HepG2 (cell line): ENCODE results near the gene NFATC1. TPM values are rescaled to one million over a fixed set of nuclear protein-coding genes. Genes with fewer than 3 reads are reported as not detected.

ENCODE experiments used
- ATAC-seq: fragments of 200-7000 bp; cut with Tn5 transposase; 3 replicates; pipeline ENCODE4 v1.9.1; 2020; ENCODE audit warnings: mild to moderate bottlenecking, moderate library complexity
- BruUV-seq: library from RNA; stranded (reverse); fragments of 400-500 nt; replicated peaks from 2 replicates; lab custom pipeline; 2021; lab: Mats Ljungman, UMichigan
- CTCF ChIA-PET: fragments of 300-600 bp; formaldehyde crosslinking; extraction: SDS; loops from one replicate; lab custom pipeline; 2021; ENCODE audit warnings: low total read pairs, inconsistent platforms, low intra/inter-chr PET ratio; lab: Yijun Ruan, JAX
- POLR2A ChIA-PET: fragments of 350-600 bp; sonication (Branson Sonifier 250); formaldehyde crosslinking; loops from one replicate; lab custom pipeline; 2020; ENCODE audit warnings: antibody characterized with exemption, inconsistent platforms; lab: Yijun Ruan, JAX
- DNase-seq: peaks from one replicate; pipeline ENCODE4 v3.0.0-alpha.2; 2015; ENCODE audit warnings: low spot score
- FAIRE-seq: peaks from 3 replicates; lab custom pipeline; 2011; peaks lifted over from hg19 to GRCh38; lab: Jason Lieb, UNC
- H2AFZ ChIP-seq: one replicate; pipeline ENCODE4 v1.6.1; 2011; ENCODE audit warnings: low read length, inconsistent platforms
- H3K27ac ChIP-seq: fragments of 300-600 bp; 3 replicates; pipeline ENCODE4 v1.8.0; 2011; ENCODE audit warnings: mixed run types, mild to moderate bottlenecking, mixed read lengths, low read length, inconsistent platforms; ENCODE audit not compliant: insufficient read depth; ENCODE audit errors: extremely low read length
- H3K27me3 ChIP-seq, 2 experiments: fragments of 200-600 bp in 1 of 2; 2 replicates in 1 of 2; 3 replicates in 1 of 2; pipeline versions ENCODE4 v1.6.0 to v1.8.0; 2011; ENCODE audit warnings: low read length in 2 of 2, mild to moderate bottlenecking in 2 of 2, moderate library complexity in 2 of 2, inconsistent platforms in 1 of 2; ENCODE audit not compliant: insufficient read depth in 2 of 2, control insufficient read depth in 1 of 2
- H3K36me3 ChIP-seq, 2 experiments: fragments of 200-600 bp in 1 of 2; replicated peaks in 1 of 2; 2 replicates in 1 of 2; 3 replicates in 1 of 2; pipeline versions ENCODE4 v1.5.1 to v1.8.0; 2011; ENCODE audit warnings: low read length in 2 of 2, inconsistent platforms in 1 of 2; ENCODE audit not compliant: insufficient read depth in 2 of 2, control insufficient read depth in 1 of 2
- H3K4me1 ChIP-seq: 2 replicates; pipeline ENCODE4 v1.5.1; 2012; ENCODE audit warnings: low read length, inconsistent platforms; ENCODE audit not compliant: insufficient read depth
- H3K4me2 ChIP-seq: 2 replicates; pipeline ENCODE4 v1.6.0; 2011; ENCODE audit warnings: low read depth, low read length, inconsistent platforms
- H3K4me3 ChIP-seq, 3 experiments: fragments of 200-600 bp in 1 of 3; sonication (generic), shearing (Covaris generic) in 1 of 3; replicated peaks in 1 of 3; 2 replicates each; pipeline ENCODE4 v1.5.1; 2011 to 2016; ENCODE audit warnings: low read length in 3 of 3, inconsistent platforms in 2 of 3, low read depth in 2 of 3, mild to moderate bottlenecking in 2 of 3, control low read depth in 1 of 3, mixed read lengths in 1 of 3; ENCODE audit not compliant: insufficient read depth in 1 of 3
- H3K79me2 ChIP-seq: one replicate; pipeline ENCODE4 v1.6.1; 2011; ENCODE audit warnings: low read length, inconsistent platforms; ENCODE audit not compliant: insufficient read depth
- H3K9ac ChIP-seq: 2 replicates; pipeline ENCODE4 v1.6.0; 2011; ENCODE audit warnings: mild to moderate bottlenecking, low read depth, low read length, inconsistent platforms; ENCODE audit not compliant: insufficient read depth
- H3K9me3 ChIP-seq: 2 replicates; pipeline ENCODE4 v1.5.1; 2012; ENCODE audit warnings: mild to moderate bottlenecking, low read length
- H4K20me1 ChIP-seq: 2 replicates; pipeline ENCODE4 v1.6.0; 2011; ENCODE audit warnings: inconsistent platforms, mild to moderate bottlenecking, low read length, moderate library complexity; ENCODE audit not compliant: insufficient read depth
- CEBPG ChIP-seq: IDR thresholded peaks from 2 replicates; pipeline ENCODE4 v1.6.1; 2016
- CHD4 ChIP-seq: fragments of 200-600 bp; sonication (generic); IDR thresholded peaks from 2 replicates; pipeline ENCODE4 v1.7.0; 2017; ENCODE audit warnings: mild to moderate bottlenecking, low read length, borderline replicate concordance
- EED ChIP-seq: sonication (generic); formaldehyde crosslinking; IDR thresholded peaks from 2 replicates; pipeline ENCODE4 v1.5.0; 2020; ENCODE audit warnings: mild to moderate bottlenecking, missing genetic modification reagents
- HDAC1 ChIP-seq: sonication (generic); formaldehyde crosslinking; IDR thresholded peaks from 2 replicates; pipeline ENCODE4 v1.5.1; 2020; ENCODE audit warnings: mild to moderate bottlenecking, missing genetic modification reagents
- KAT2B ChIP-seq: fragments of 150-350 bp; IDR thresholded peaks from 2 replicates; pipeline ENCODE4 v1.6.1; 2014; ENCODE audit warnings: low read depth, low read length, borderline replicate concordance
- KMT2A ChIP-seq: sonication (generic); formaldehyde crosslinking; IDR thresholded peaks from 2 replicates; pipeline ENCODE4 v1.4.0; 2020; ENCODE audit warnings: missing genetic modification reagents
- ZC3H4 ChIP-seq: sonication (generic); formaldehyde crosslinking; IDR thresholded peaks from 2 replicates; pipeline ENCODE4 v1.4.0; 2020; ENCODE audit warnings: missing genetic modification reagents, borderline replicate concordance
- ZNF512B ChIP-seq: sonication (generic); formaldehyde crosslinking; IDR thresholded peaks from 2 replicates; pipeline ENCODE4 v1.5.1; 2020; ENCODE audit warnings: missing genetic modification reagents, mild to moderate bottlenecking, borderline replicate concordance
- ZNF749 ChIP-seq: sonication (generic); formaldehyde crosslinking; IDR thresholded peaks from 2 replicates; pipeline ENCODE4 v1.8.0; 2022; ENCODE audit warnings: mild to moderate bottlenecking, missing genetic modification reagents, moderate library complexity, borderline replicate concordance
- WGBS: methylation state at CpG from one replicate; pipeline ENCODE4 v1.1.6; 2017; ENCODE audit warnings: low lambda C conversion rate; 5-methylcytosine and 5-hydroxymethylcytosine counted together
- in situ Hi-C: cut with HindIII; loops from 2 replicates; pipeline ENCODE4 v1.10.0; 2017; ENCODE audit warnings: low pct_unique_long_range_greater_than_20kb; ENCODE audit not compliant: extremely low pct_ligation_motif_present
- intact Hi-C: fragments of 100-400 bp; cut with micrococcal nuclease; formaldehyde crosslinking; loops from one replicate; pipeline ENCODE4 v1.10.0; 2022; ENCODE audit not compliant: unreplicated experiment
- polyA plus RNA-seq, 8 experiments: library from polyadenylated mRNA; depleted of rRNA in 3 of 8; stranded (reverse) in 7 of 8; unstranded in 1 of 8; fragments of >200 nt; fragmentation: Illumina TruSeq in 4 of 8; extraction: Trizol in 4 of 8; gene quantifications; 2 replicates each; pipeline versions ENCODE4 v1.2.1 to v1.2.3, GENCODE V29; 2011 to 2016; ENCODE audit warnings: low read depth in 4 of 8, missing spikeins in 1 of 8, mixed read lengths in 1 of 8; ENCODE audit not compliant: insufficient read depth in 1 of 8
- total RNA-seq, 5 experiments: library from RNA; depleted of rRNA; stranded (reverse); fragments of >200 nt; fragmentation: Illumina TruSeq; extraction: Trizol; gene quantifications; 2 replicates each; pipeline ENCODE4 v1.2.3, GENCODE V29; 2016; ENCODE audit warnings: low read depth in 1 of 5

The NFATC1 gene
- total and polyA plus RNA-seq, 2 of the 13 experiments (the other 11 are each of a cell fraction or from before 2014, with no cell fraction given) = not detected

GRCh38 chr18:79554945-79555645 is 159.4 kb downstream of the NFATC1 start:
- intact Hi-C loops = no loop called here
- H3K79me2 ChIP-seq = no peaks in the 10 kb centered on the region
- no peak overlapping the region for H3K4me2 ChIP-seq
- H3K27me3 ChIP-seq = peaks cover 11 to 53% of the 10 kb centered on the region in 2 experiments
- no peaks in the 10 kb centered on the region for H3K36me3 ChIP-seq
- WGBS = 42% methylated on average over 21 of the region's 30 CpGs
- no peaks in the 10 kb centered on the region for H3K4me1 ChIP-seq
- no peak for TF ChIP-seq CHD4
- no peak for TF ChIP-seq ZNF749 (CRISPR knock-in tag)
- TF ChIP-seq KMT2A = no peak
- no peak for TF ChIP-seq HDAC1 (CRISPR knock-in tag)
- TF ChIP-seq EED (CRISPR knock-in tag) = no peak
- TF ChIP-seq KAT2B = no peak
- TF ChIP-seq ZNF512B = no peak
- TF ChIP-seq CEBPG (CRISPR knock-in tag) = no peak
- TF ChIP-seq ZC3H4 = no peak
- CTCF ChIA-PET = no interaction called here
- in situ Hi-C loops = no loop called here
- BruUV-seq = no TSS peak
- no peak overlapping the region for H2AFZ ChIP-seq
- DNase-seq = no peak
- H3K27ac ChIP-seq = no peak overlapping the region
- no peak for FAIRE-seq
- POLR2A ChIA-PET = no interaction called here
- no peak overlapping the region for H3K9ac ChIP-seq
- no peak for ATAC-seq
- no peak overlapping the region for H3K4me3 ChIP-seq
- H4K20me1 ChIP-seq = 0 out of 2 replicates have a peak, but pooled peaks cover 4% of the 10 kb centered on the region
- no peaks in the 10 kb centered on the region for H3K9me3 ChIP-seq
